HepG2 (cell line): ENCODE data around the gene MRM3. TPM values are rescaled to one million over a fixed set of nuclear protein-coding genes. Genes with fewer than 3 reads are reported as not detected.

Experiments
- AHDC1 ChIP-seq: sonication (generic); formaldehyde crosslinking; IDR thresholded peaks from 2 replicates; pipeline ENCODE4 v1.5.1; 2020; ENCODE audit warnings: mild to moderate bottlenecking, missing genetic modification reagents, borderline replicate concordance
- CREM ChIP-seq, 2 experiments: sonication (generic) in 1 of 2; formaldehyde crosslinking in 1 of 2; IDR thresholded peaks; 2 replicates each; pipeline versions ENCODE4 v1.4.0 to v1.6.1; 2016 to 2020; ENCODE audit warnings: antibody characterized with exemption in 1 of 2, mild to moderate bottlenecking in 1 of 2, missing genetic modification reagents in 1 of 2
- DNMT3B ChIP-seq: conservative IDR thresholded peaks from 2 replicates; pipeline ENCODE4 v1.6.1; 2016; ENCODE audit warnings: missing biosample characterization, control low read depth
- EP300 ChIP-seq, 3 experiments: sonication (generic) in 1 of 3; formaldehyde crosslinking in 1 of 3; IDR thresholded peaks; 2 replicates each; pipeline versions ENCODE4 v1.5.1 to v1.6.1; 2011 to 2020; ENCODE audit warnings: low read depth in 2 of 3, low read length in 2 of 3, borderline replicate concordance in 1 of 3, improper control_type of control experiment in 1 of 3, mild to moderate bottlenecking in 1 of 3, missing genetic modification reagents in 1 of 3, moderate library complexity in 1 of 3
- JUND ChIP-seq: sonication (generic); formaldehyde crosslinking; IDR thresholded peaks from 2 replicates; pipeline ENCODE4 v1.8.0; 2022; ENCODE audit warnings: mild to moderate bottlenecking, missing genetic modification reagents
- NFYC ChIP-seq: IDR thresholded peaks from 2 replicates; pipeline ENCODE4 v1.6.1; 2016; ENCODE audit warnings: missing genetic modification reagents, missing compliant biosample characterization
- NR3C1 ChIP-seq: sonication (generic); formaldehyde crosslinking; IDR thresholded peaks from 2 replicates; pipeline ENCODE4 v1.4.0; 2020; ENCODE audit warnings: missing genetic modification reagents
- RBFOX2 ChIP-seq: fragments of 200-400 bp; formaldehyde crosslinking; IDR thresholded peaks from 2 replicates; pipeline ENCODE4 v1.6.1; 2017; ENCODE audit warnings: low read depth, mild to moderate bottlenecking, low read length
- RNF2 ChIP-seq: fragments of 450-650 bp; conservative IDR thresholded peaks from 2 replicates; pipeline ENCODE4 v1.6.1; 2016; ENCODE audit warnings: low read depth
- SIX4 ChIP-seq: sonication (generic); formaldehyde crosslinking; IDR thresholded peaks from 2 replicates; pipeline ENCODE4 v1.4.0; 2020; ENCODE audit warnings: missing genetic modification reagents
- SMAD3 ChIP-seq: sonication (generic); formaldehyde crosslinking; IDR thresholded peaks from 2 replicates; pipeline ENCODE4 v1.4.0; 2020; ENCODE audit warnings: missing genetic modification reagents
- SMAD9 ChIP-seq: sonication (generic); formaldehyde crosslinking; IDR thresholded peaks from 2 replicates; pipeline ENCODE4 v1.5.1; 2020; ENCODE audit warnings: mild to moderate bottlenecking, missing genetic modification reagents
- SMC3 ChIP-seq: IDR thresholded peaks from 2 replicates; pipeline ENCODE4 v1.6.1; 2011; ENCODE audit warnings: low read length, improper control_type of control experiment
- TBP ChIP-seq: sonication (generic); formaldehyde crosslinking; IDR thresholded peaks from 2 replicates; pipeline ENCODE4 v1.5.0; 2020; ENCODE audit warnings: missing genetic modification reagents
- TBX3 ChIP-seq: fragments of 450-650 bp; IDR thresholded peaks from 2 replicates; pipeline ENCODE4 v1.6.1; 2017; ENCODE audit warnings: antibody characterized with exemption, mild to moderate bottlenecking, inconsistent platforms, borderline replicate concordance
- THYN1 ChIP-seq: sonication (generic); formaldehyde crosslinking; IDR thresholded peaks from 2 replicates; pipeline ENCODE4 v1.8.1; 2023; ENCODE audit warnings: low read depth, mild to moderate bottlenecking, moderate library complexity, missing genetic modification reagents, borderline replicate concordance
- TP53 ChIP-seq: sonication (generic); formaldehyde crosslinking; conservative IDR thresholded peaks from 2 replicates; pipeline ENCODE4 v1.4.0; 2020; ENCODE audit warnings: missing genetic modification reagents
- ZNF33B ChIP-seq: sonication (generic); formaldehyde crosslinking; IDR thresholded peaks from 2 replicates; pipeline ENCODE4 v1.5.1; 2020; ENCODE audit warnings: mild to moderate bottlenecking, missing genetic modification reagents
- ZNF570 ChIP-seq: sonication (generic); formaldehyde crosslinking; IDR thresholded peaks from 2 replicates; pipeline ENCODE4 v1.4.0; 2020; ENCODE audit warnings: mild to moderate bottlenecking, missing genetic modification reagents, borderline replicate concordance
- polyA plus RNA-seq, 8 experiments: library from polyadenylated mRNA; depleted of rRNA in 3 of 8; stranded (reverse) in 7 of 8; unstranded in 1 of 8; fragments of >200 nt; fragmentation: Illumina TruSeq in 4 of 8; extraction: Trizol in 4 of 8; gene quantifications; 2 replicates each; pipeline versions ENCODE4 v1.2.1 to v1.2.3, GENCODE V29; 2011 to 2016; ENCODE audit warnings: low read depth in 4 of 8, missing spikeins in 1 of 8, mixed read lengths in 1 of 8; ENCODE audit not compliant: insufficient read depth in 1 of 8
- total RNA-seq, 5 experiments: library from RNA; depleted of rRNA; stranded (reverse); fragments of >200 nt; fragmentation: Illumina TruSeq; extraction: Trizol; gene quantifications; 2 replicates each; pipeline ENCODE4 v1.2.3, GENCODE V29; 2016; ENCODE audit warnings: low read depth in 1 of 5
- TF ChIP-seq, protein P1 (sequence below): sonication (generic); formaldehyde crosslinking; IDR thresholded peaks from 2 replicates; pipeline ENCODE4 v1.4.0; 2020; ENCODE audit warnings: missing genetic modification reagents

Gene MRM3
- total and polyA plus RNA-seq, 2 of the 13 experiments (the other 11 are each of a cell fraction or from before 2014, with no cell fraction given): 12.3 to 25.5 TPM

DNA sequence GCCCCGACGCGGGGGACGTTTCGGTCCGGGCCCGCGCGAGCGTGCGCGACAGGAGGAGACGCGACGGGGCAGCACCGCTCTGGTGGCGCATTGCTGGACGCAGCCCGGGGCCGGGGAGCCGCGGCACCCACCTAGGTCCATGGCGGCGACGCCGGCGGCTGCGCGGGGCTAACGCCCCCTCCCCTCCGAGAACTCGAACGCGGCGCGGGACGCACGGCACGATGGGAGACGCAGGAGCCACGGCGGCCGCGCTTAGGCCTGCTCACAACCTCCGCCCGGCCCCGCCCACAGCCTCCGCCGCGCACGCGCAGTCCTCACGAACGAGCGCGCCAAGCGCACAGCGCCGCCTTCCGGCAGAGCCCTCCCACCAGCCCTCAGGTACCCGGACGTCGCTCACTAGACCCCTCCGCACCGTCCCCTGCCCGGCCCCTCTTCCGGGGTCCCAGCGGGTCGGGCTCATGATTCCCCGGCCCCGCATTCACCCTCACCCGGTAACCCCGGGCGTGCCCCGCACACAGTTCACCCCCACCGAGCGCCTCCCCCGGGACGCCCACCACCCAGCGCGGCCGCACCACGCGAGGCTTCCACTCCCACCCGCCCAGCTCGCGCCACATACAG is 30.0 kb upstream of the MRM3 start, which contains the start of gene GEMIN4 (continued):
- TF ChIP-seq AHDC1 (CRISPR knock-in tag): no peak
- TF ChIP-seq SMAD9 (CRISPR knock-in tag): no peak
- no peak; the same call in 1 of the 2 replicates for TF ChIP-seq JUND (CRISPR knock-in tag)
- TF ChIP-seq THYN1 (CRISPR knock-in tag): no peak
- TF ChIP-seq RNF2: 0 out of 2 replicates have a peak, but pooled peaks have one; percentile 76
- TF ChIP-seq, protein P1, sequence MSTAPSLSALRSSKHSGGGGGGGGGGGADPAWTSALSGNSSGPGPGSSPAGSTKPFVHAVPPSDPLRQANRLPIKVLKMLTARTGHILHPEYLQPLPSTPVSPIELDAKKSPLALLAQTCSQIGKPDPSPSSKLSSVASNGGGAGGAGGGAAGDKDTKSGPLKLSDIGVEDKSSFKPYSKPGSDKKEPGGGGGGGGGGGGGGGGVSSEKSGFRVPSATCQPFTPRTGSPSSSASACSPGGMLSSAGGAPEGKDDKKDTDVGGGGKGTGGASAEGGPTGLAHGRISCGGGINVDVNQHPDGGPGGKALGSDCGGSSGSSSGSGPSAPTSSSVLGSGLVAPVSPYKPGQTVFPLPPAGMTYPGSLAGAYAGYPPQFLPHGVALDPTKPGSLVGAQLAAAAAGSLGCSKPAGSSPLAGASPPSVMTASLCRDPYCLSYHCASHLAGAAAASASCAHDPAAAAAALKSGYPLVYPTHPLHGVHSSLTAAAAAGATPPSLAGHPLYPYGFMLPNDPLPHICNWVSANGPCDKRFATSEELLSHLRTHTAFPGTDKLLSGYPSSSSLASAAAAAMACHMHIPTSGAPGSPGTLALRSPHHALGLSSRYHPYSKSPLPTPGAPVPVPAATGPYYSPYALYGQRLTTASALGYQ (CRISPR knock-in tag): 0 out of 2 replicates have a peak, but pooled peaks have one; percentile 45
- no peak for TF ChIP-seq DNMT3B (CRISPR knock-in tag)
- 0 out of 2 replicates have a peak, but pooled peaks have one; percentile 17 for TF ChIP-seq ZNF33B (CRISPR knock-in tag)
- no peak for TF ChIP-seq NFYC (CRISPR knock-in tag)
- TF ChIP-seq SMC3: no peak; the same call in 1 of the 2 replicates
- TF ChIP-seq TBP: no peak
- TF ChIP-seq RBFOX2: peak; percentile 93
- no peak for TF ChIP-seq NR3C1 (CRISPR knock-in tag)
- TF ChIP-seq EP300 (IDR thresholded peaks at IDR 0.05; ENCODE audit: low read depth in 2 of 2, low read length in 2 of 2): no peak
- no peak for TF ChIP-seq EP300 (CRISPR knock-in tag; IDR thresholded peaks at IDR 0.05; ENCODE audit: borderline replicate concordance)
- TF ChIP-seq SIX4 (CRISPR knock-in tag): no peak
- TF ChIP-seq SMAD3 (CRISPR knock-in tag): no peak
- no peak for TF ChIP-seq TP53 (CRISPR knock-in tag)
- TF ChIP-seq TBX3: no peak
- TF ChIP-seq CREM (IDR thresholded peaks at IDR 0.05): no peak
- TF ChIP-seq CREM (CRISPR knock-in tag; IDR thresholded peaks at IDR 0.05): no peak
- TF ChIP-seq ZNF570: no peak
